GM12891 (cell line): ENCODE data around the gene PTPRD.

ENCODE experiments used
- PAX5 ChIP-seq: IDR thresholded peaks from 2 replicates; pipeline ENCODE4 v1.6.1; 2011; ENCODE audit warnings: low read length, moderate library complexity, mild to moderate bottlenecking; ENCODE audit not compliant: insufficient read depth, severe bottlenecking
- POLR2A ChIP-seq: IDR thresholded peaks from 2 replicates; pipeline ENCODE4 v1.6.1; 2011; ENCODE audit warnings: low read depth, low read length, control low read depth
- POLR2AphosphoS5 ChIP-seq: IDR thresholded peaks from 2 replicates; pipeline ENCODE4 v1.6.1; 2011; ENCODE audit warnings: low read depth, low read length, control low read depth
- SPI1 ChIP-seq: IDR thresholded peaks from 2 replicates; pipeline ENCODE4 v1.6.1; 2011; ENCODE audit warnings: low read depth, low read length, control low read depth
- TAF1 ChIP-seq: IDR thresholded peaks from 2 replicates; pipeline ENCODE4 v1.6.1; 2011; ENCODE audit warnings: low read depth, low read length, control low read depth

DNA sequence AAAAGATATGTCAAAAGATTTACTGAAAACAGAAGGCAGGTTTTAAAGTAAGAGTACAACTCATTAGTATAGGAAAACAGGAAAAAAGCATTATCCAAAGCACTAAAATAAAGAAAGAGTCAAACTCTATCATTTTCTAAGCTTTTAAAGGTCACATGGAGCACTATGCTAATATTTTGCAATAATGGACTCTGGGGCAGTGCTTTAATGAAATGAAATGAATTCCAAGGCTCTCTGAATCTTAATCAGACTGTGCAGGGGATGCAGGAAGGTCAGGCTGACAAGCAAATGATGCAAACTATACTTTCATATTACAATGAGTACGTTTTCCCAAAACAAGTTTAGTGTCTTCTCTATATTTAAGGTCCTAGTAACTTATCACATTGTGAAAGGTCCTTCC is 1831.3 kb downstream of the PTPRD start:
- TF ChIP-seq POLR2A = no peak
- no peak for TF ChIP-seq POLR2AphosphoS5
- TF ChIP-seq TAF1 = no peak
- TF ChIP-seq SPI1 = no peak
- no peak for TF ChIP-seq PAX5
